Omental fat pad (tissue), 4 donors: ENCODE results near the gene DLGAP4. TPM values are rescaled to one million over a fixed set of nuclear protein-coding genes. Genes with fewer than 3 reads are reported as not detected.

ENCODE experiments used
- ATAC-seq: fragments of 150-250 bp; one replicate; pipeline ENCODE4 v1.9.1; 2016; ENCODE audit warnings: mild to moderate bottlenecking, moderate library complexity; ENCODE audit not compliant: low FRiP score
- DNase-seq: peaks from one replicate; pipeline ENCODE4 v3.0.0-alpha.2; 2019; ENCODE audit warnings: low spot score
- CTCF ChIP-seq, 3 donors: fragments of 450-650 bp; IDR thresholded peaks; one replicate each; pipeline ENCODE4 v1.5.1; 2016 to 2017; ENCODE audit warnings: antibody characterized with exemption in 3 of 3, mild to moderate bottlenecking in 3 of 3, moderate library complexity in 2 of 3
- total RNA-seq, 4 donors: library from RNA; depleted of rRNA; stranded (reverse); fragments of >200 nt; gene quantifications; one replicate each; pipeline ENCODE4 v1.1.0, GENCODE V29; 2016

DLGAP4 gene
- total RNA-seq, 4 donors from 2014 or later = 26.0 to 42.6 (median 30.7) TPM

- ATAC-seq = no peak
Observed at GRCh38 chr20:36449663-36450062, 143.5 kb downstream of the DLGAP4 start.

GRCh38 chr20:36454332-36454697, 148.2 kb downstream of the DLGAP4 start:
- DNase-seq (no peak), ATAC-seq (no peak)
- TF ChIP-seq CTCF (IDR thresholded peaks at IDR 0.05) = no peak

More at GRCh38 chr20:36449663-36450062, 143.5 kb downstream of the DLGAP4 start:
- DNase-seq = no peak
- no peak for TF ChIP-seq CTCF (IDR thresholded peaks at IDR 0.05)

- TF ChIP-seq CTCF (IDR thresholded peaks at IDR 0.05) = no peak
- DNase-seq (no peak), ATAC-seq (peak; percentile 37)
Observed at GRCh38 chr20:36454698-36455427, 148.7 kb downstream of the DLGAP4 start.

- ATAC-seq (no peak), DNase-seq (no peak)
- no peak for TF ChIP-seq CTCF (IDR thresholded peaks at IDR 0.05)
Observed at GRCh38 chr20:36455972-36456625, 150.0 kb downstream of the DLGAP4 start.

- DNase-seq (peak; percentile 78), ATAC-seq (peak; percentile 84)
Observed at GRCh38 chr20:36460648-36461599, 154.8 kb downstream of the DLGAP4 start.

More at GRCh38 chr20:36460648-36461599, 154.8 kb downstream of the DLGAP4 start:
- no peak for TF ChIP-seq CTCF (IDR thresholded peaks at IDR 0.05)
